ENCODE measurements around the gene CCDC201. TPM values are rescaled to one million over a fixed set of nuclear protein-coding genes. Genes with fewer than 3 reads are reported as not detected.

Gene CCDC201
- total and polyA plus RNA-seq, 2 of the 4 experiments (the other 2 are of a cell fraction), result not detected

- DNase-seq, result peak; percentile 56
- no peaks in the 10 kb centered on the region for H3K79me1 ChIP-seq (ENCODE audit: low read depth in 1 of 2, low read length in 2 of 2)
- no peak overlapping the region for H3K4me2 ChIP-seq (ENCODE audit: low read depth, low read length)
- ChIA-PET CTCF (interaction anchor here (0.9 kb wide), 1 partner anchor 21 kb away, joined by 4 read pairs; no protein-coding TSS in a partner anchor), POLR2A (ENCODE audit: unreplicated experiment) (no interaction called here)
- no peak overlapping the region for H2AK9ac ChIP-seq (replicated peaks; ENCODE audit: low read depth, low read length, poor library complexity)
- TF ChIP-seq MAFK (IDR thresholded peaks at IDR 0.05; ENCODE audit: low read depth, low read length), result no peak
- peak; percentile 24; the same call in 1 of the 2 replicates for TF ChIP-seq BHLHE40 (IDR thresholded peaks at IDR 0.05; ENCODE audit: low read depth, low read length)
- TF ChIP-seq RCOR1 (IDR thresholded peaks at IDR 0.05; ENCODE audit: insufficient replicate concordance, low read length), result no peak
- no peak for TF ChIP-seq RFX5 (IDR thresholded peaks at IDR 0.05; ENCODE audit: low read depth, low read length)
- TF ChIP-seq, protein P1, sequence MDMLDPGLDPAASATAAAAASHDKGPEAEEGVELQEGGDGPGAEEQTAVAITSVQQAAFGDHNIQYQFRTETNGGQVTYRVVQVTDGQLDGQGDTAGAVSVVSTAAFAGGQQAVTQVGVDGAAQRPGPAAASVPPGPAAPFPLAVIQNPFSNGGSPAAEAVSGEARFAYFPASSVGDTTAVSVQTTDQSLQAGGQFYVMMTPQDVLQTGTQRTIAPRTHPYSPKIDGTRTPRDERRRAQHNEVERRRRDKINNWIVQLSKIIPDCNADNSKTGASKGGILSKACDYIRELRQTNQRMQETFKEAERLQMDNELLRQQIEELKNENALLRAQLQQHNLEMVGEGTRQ (IDR thresholded peaks at IDR 0.05; ENCODE audit: low read depth, low read length), result peak; percentile 58; the same call in 1 of the 2 replicates
- TF ChIP-seq FOS (IDR thresholded peaks at IDR 0.05; ENCODE audit: low read depth, low read length), result no peak
- H2BK120ac ChIP-seq (ENCODE audit: low read depth, low read length), result no peak overlapping the region
- H2AFZ ChIP-seq (replicated peaks; ENCODE audit: low read length, poor library complexity), result peak overlapping the region; percentile 0
- in situ Hi-C loops (cut with MboI; ENCODE audit: low sequenced_read_pairs) (loop anchor here (25.0 kb wide), 1 partner anchor 204 kb away; no protein-coding TSS in a partner anchor), dilution Hi-C loops (cut with HindIII; ENCODE audit: low sequenced_read_pairs, unreplicated experiment) (no loop called here), intact Hi-C loops (cut with micrococcal nuclease) (no loop called here)
- no peaks in the 10 kb centered on the region for H4K20me1 ChIP-seq (ENCODE audit: insufficient read depth, low read length)
- H3K27me3 ChIP-seq (ENCODE audit: control insufficient read depth, insufficient read depth, low read length), result peaks cover 17% of the 10 kb centered on the region
- H4K5ac ChIP-seq (ENCODE audit: low read depth, low read length), result no peak overlapping the region
- no peak overlapping the region for H3K4me3 ChIP-seq (ENCODE audit: insufficient read depth, low read depth, low read length)
- H3K9me1 ChIP-seq (ENCODE audit: insufficient read depth, low read length), result peaks cover 4% of the 10 kb centered on the region; the same call in 1 of the 2 replicates
- H3K36me3 ChIP-seq (ENCODE audit: control insufficient read depth, insufficient read depth, low read length), result no peaks in the 10 kb centered on the region
- H2BK20ac ChIP-seq (ENCODE audit: low read depth, low read length), result no peak overlapping the region
- BruUV-seq (replicated peaks), result no TSS peak
- peaks cover 2% of the 10 kb centered on the region; the same call in 1 of the 2 replicates for H3K4me1 ChIP-seq (ENCODE audit: control insufficient read depth, insufficient read depth, low read length)
- H3K9me3 ChIP-seq (ENCODE audit: control insufficient read depth, insufficient read depth, low read length), result no peaks in the 10 kb centered on the region
- no peak overlapping the region for H3K9ac ChIP-seq (ENCODE audit: low read depth, low read length)
- no peak overlapping the region for H2BK5ac ChIP-seq (ENCODE audit: low read depth, low read length, poor library complexity, severe bottlenecking)
- no peak overlapping the region for H4K91ac ChIP-seq (ENCODE audit: insufficient read depth, low read depth, low read length)
- H3K56ac ChIP-seq (ENCODE audit: extremely low read depth, insufficient read depth, low read length), result no peak overlapping the region
- H3K18ac ChIP-seq (ENCODE audit: low read depth, low read length), result no peak overlapping the region
- ATAC-seq (ENCODE audit: low read depth), result peak; percentile 75
- 30% methylated on average over 2 of the region's 13 CpGs; no CpG with 5 or more reads in 1 of the 2 experiments for WGBS, 2 experiments (ENCODE audit: extremely low coverage in 2 of 2, insufficient read length in 1 of 2)
- H4K8ac ChIP-seq (ENCODE audit: low read depth in 2 of 2, low read length in 2 of 2), result no peak overlapping the region
- H2AK5ac ChIP-seq (ENCODE audit: low read depth, low read length), result peak overlapping the region; percentile 29; the same call in 1 of the 2 replicates
- no peak overlapping the region for H3K27ac ChIP-seq (ENCODE audit: insufficient read depth, low read length)
- no peak overlapping the region for H3K23ac ChIP-seq (ENCODE audit: low read depth, low read length)
- H2BK15ac ChIP-seq (ENCODE audit: low read depth, low read length), result no peak overlapping the region
- H3K4ac ChIP-seq (ENCODE audit: low read depth, low read length), result no peak overlapping the region
- H3K14ac ChIP-seq (replicated peaks; ENCODE audit: low read depth, low read length), result no peak overlapping the region
These were observed 7.1 kb downstream of the CCDC201 start for GRCh38 chr7:45865594-45866410.

All from IMR-90 (cell line).